OCI-LY1 (cell line): ENCODE results near the gene RAB36.

Experiments
- H2AFZ ChIP-seq: fragments of 200-600 bp; sonication (generic), shearing (Covaris generic); 2 replicates; pipeline ENCODE4 v1.6.0; 2014; ENCODE audit warnings: antibody characterized with exemption, mild to moderate bottlenecking, low read length
- H3F3A ChIP-seq: fragments of 200-600 bp; sonication (generic), shearing (Covaris generic); 2 replicates; pipeline ENCODE4 v1.6.0; 2014; ENCODE audit warnings: mild to moderate bottlenecking, antibody characterized with exemption, low read length, moderate library complexity; ENCODE audit not compliant: insufficient read depth
- H3K27ac ChIP-seq: fragments of 200-600 bp; sonication (generic); 2 replicates; pipeline ENCODE4 v1.5.1; 2014; ENCODE audit warnings: low read length, mixed run types, mild to moderate bottlenecking, low read depth; ENCODE audit not compliant: poor library complexity, severe bottlenecking
- H3K27me3 ChIP-seq: fragments of 200-600 bp; sonication (generic); 2 replicates; pipeline ENCODE4 v1.6.0; 2014; ENCODE audit warnings: antibody characterized with exemption, mild to moderate bottlenecking, low read length, moderate library complexity; ENCODE audit not compliant: insufficient read depth
- H3K36me3 ChIP-seq: fragments of 200-600 bp; sonication (generic); 2 replicates; pipeline ENCODE4 v1.6.1; 2014; ENCODE audit warnings: mild to moderate bottlenecking, antibody characterized with exemption, low read length, moderate library complexity, mixed read lengths; ENCODE audit not compliant: insufficient read depth
- H3K4me1 ChIP-seq: fragments of 200-600 bp; sonication (generic); 2 replicates; pipeline ENCODE4 v1.5.1; 2014; ENCODE audit warnings: mild to moderate bottlenecking, low read length, moderate library complexity; ENCODE audit not compliant: insufficient read depth, severe bottlenecking
- H3K4me2 ChIP-seq: fragments of 200-600 bp; sonication (generic), shearing (Covaris generic); 2 replicates; pipeline ENCODE4 v1.6.1; 2014; ENCODE audit warnings: low read length
- H3K4me3 ChIP-seq: fragments of 200-600 bp; sonication (generic); 2 replicates; pipeline ENCODE4 v1.5.1; 2014; ENCODE audit warnings: low read length, low read depth, mild to moderate bottlenecking, mixed read lengths; ENCODE audit not compliant: poor library complexity, severe bottlenecking
- H3K79me2 ChIP-seq: fragments of 200-600 bp; shearing (Covaris generic); 2 replicates; pipeline ENCODE4 v1.6.1; 2016; ENCODE audit warnings: mixed run types, low read length, mixed read lengths; ENCODE audit not compliant: insufficient read depth
- H3K9ac ChIP-seq: fragments of 200-600 bp; sonication (generic), shearing (Covaris generic); 2 replicates; pipeline ENCODE4 v1.6.1; 2014; ENCODE audit warnings: mild to moderate bottlenecking, low read length, mixed read lengths
- H3K9me2 ChIP-seq: fragments of 200-600 bp; sonication (generic), shearing (Covaris generic); 2 replicates; pipeline ENCODE4 v1.6.1; 2014; ENCODE audit warnings: low read depth, mild to moderate bottlenecking, low read length, mixed read lengths
- H3K9me3 ChIP-seq: fragments of 200-600 bp; shearing (Covaris generic); 2 replicates; pipeline ENCODE4 v1.6.1; 2014; ENCODE audit warnings: low read length, mixed read lengths
- H4K20me1 ChIP-seq: fragments of 200-600 bp; sonication (generic), shearing (Covaris generic); 2 replicates; pipeline ENCODE4 v1.6.0; 2016; ENCODE audit warnings: mild to moderate bottlenecking, low read length; ENCODE audit not compliant: insufficient read depth
- CTCF ChIP-seq: fragments of 200-600 bp; sonication (generic), shearing (Covaris generic); IDR thresholded peaks from 2 replicates; pipeline ENCODE4 v1.5.1; 2017; ENCODE audit warnings: mild to moderate bottlenecking, antibody characterized with exemption, low read length, moderate library complexity, mixed read lengths
- EZH2 ChIP-seq: fragments of 200-600 bp; sonication (generic), shearing (Covaris generic); IDR thresholded peaks from 2 replicates; pipeline ENCODE4 v1.8.0; 2017; ENCODE audit warnings: borderline replicate concordance, mixed run types, mild to moderate bottlenecking, antibody characterized with exemption, low read length, moderate library complexity, mixed read lengths

The RAB36 gene

GRCh38 chr22:23200898-23201297, 55.6 kb downstream of the RAB36 start:
- H3K9me2 ChIP-seq, result no peaks in the 10 kb centered on the region
- H2AFZ ChIP-seq, result no peak overlapping the region
- H3K27me3 ChIP-seq, result no peaks in the 10 kb centered on the region
- peaks cover 98% of the 10 kb centered on the region for H3K4me1 ChIP-seq
- H3K4me2 ChIP-seq, result peak overlapping the region; percentile 56
- H4K20me1 ChIP-seq, result no peaks in the 10 kb centered on the region
- H3K36me3 ChIP-seq, result peaks cover 63% of the 10 kb centered on the region
- TF ChIP-seq CTCF, result no peak
- no peak for TF ChIP-seq EZH2
- H3K9ac ChIP-seq, result peak overlapping the region; percentile 63
- H3K9me3 ChIP-seq, result no peaks in the 10 kb centered on the region
- peaks cover 71% of the 10 kb centered on the region for H3K79me2 ChIP-seq
- H3F3A ChIP-seq, result no peaks in the 10 kb centered on the region
- peak overlapping the region; percentile 85 for H3K27ac ChIP-seq
- peak overlapping the region; percentile 2 for H3K4me3 ChIP-seq

GRCh38 chr22:23202812-23203451, 57.7 kb downstream of the RAB36 start:
- Histone ChIP-seq H3K9me3 (no peaks in the 10 kb centered on the region), H3K4me3 (no peak overlapping the region), H3K9me2 (no peaks in the 10 kb centered on the region), H3F3A (0 out of 2 replicates have a peak, but pooled peaks cover 4% of the 10 kb centered on the region), H3K4me2 (no peak overlapping the region), H2AFZ (no peak overlapping the region), H3K9ac (no peak overlapping the region; the same call in 1 of the 2 replicates), H3K36me3 (peaks cover 55% of the 10 kb centered on the region; the same call in 1 of the 2 replicates), H3K27ac (peak overlapping the region; percentile 56), H3K27me3 (no peaks in the 10 kb centered on the region), H3K4me1 (peaks cover 91% of the 10 kb centered on the region), H3K79me2 (peaks cover 51% of the 10 kb centered on the region), H4K20me1 (no peaks in the 10 kb centered on the region)
- TF ChIP-seq CTCF (no peak), EZH2 (no peak)

- no peak for TF ChIP-seq EZH2
- no peak for TF ChIP-seq CTCF
Measured at GRCh38 chr22:23203452-23204124, 58.3 kb downstream of the RAB36 start.

More at GRCh38 chr22:23203452-23204124, 58.3 kb downstream of the RAB36 start:
- peaks cover 49% of the 10 kb centered on the region; the same call in 1 of the 2 replicates for H3K36me3 ChIP-seq
- H3F3A ChIP-seq, result peaks cover 8% of the 10 kb centered on the region; the same call in 1 of the 2 replicates
- H3K9ac ChIP-seq, result no peak overlapping the region; the same call in 1 of the 2 replicates
- no peak overlapping the region for H2AFZ ChIP-seq
- H3K9me2 ChIP-seq, result no peaks in the 10 kb centered on the region
- H3K4me1 ChIP-seq, result peaks cover 91% of the 10 kb centered on the region
- peaks cover 45% of the 10 kb centered on the region for H3K79me2 ChIP-seq
- H3K4me2 ChIP-seq, result no peak overlapping the region; the same call in 1 of the 2 replicates
- H4K20me1 ChIP-seq, result no peaks in the 10 kb centered on the region
- H3K9me3 ChIP-seq, result no peaks in the 10 kb centered on the region
- H3K27me3 ChIP-seq, result no peaks in the 10 kb centered on the region
- H3K4me3 ChIP-seq, result no peak overlapping the region
- H3K27ac ChIP-seq, result peak overlapping the region; percentile 56
